ENCODE results near the gene PLCE1. TPM values are rescaled to one million over a fixed set of nuclear protein-coding genes. Genes with fewer than 3 reads are reported as not detected.
"Not testable (repeated sequence)": the region's sequence is repeated elsewhere in the genome, so short reads cannot be mapped to it uniquely, and the experiment has no call there.

PLCE1 gene
- total RNA-seq, 4 donors from 2014 or later = 17.7 to 26.7 (median 20.8) TPM

DNA sequence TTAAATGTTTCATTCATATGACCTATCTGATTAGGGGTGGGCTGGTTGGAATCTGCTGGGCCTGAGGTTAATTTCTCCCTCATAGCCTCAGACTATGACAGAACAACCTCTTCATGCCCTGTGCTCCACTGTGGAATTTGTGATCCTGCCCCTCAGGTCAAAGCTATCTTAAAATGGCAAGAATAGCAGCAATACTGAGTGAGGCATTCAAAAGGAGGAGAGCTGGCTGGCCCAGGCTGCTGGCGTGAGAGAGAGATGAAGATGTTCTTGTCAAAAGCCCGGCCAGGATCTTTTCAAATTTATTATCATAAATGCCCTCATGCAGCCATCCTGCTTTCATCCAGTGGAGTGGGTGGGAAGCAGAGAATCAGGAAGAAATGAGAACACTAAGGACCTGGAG is 41.8 kb upstream of the PLCE1 start:
- no peak for DNase-seq (ENCODE audit: extremely low spot score)
- intact Hi-C loops (cut with DNase I) = no loop called here
- Histone ChIP-seq H3K4me3 (no peak overlapping the region), H3K9me3 (no peaks in the 10 kb centered on the region), H3K27ac (replicated peaks in 1 of 4) (no peak overlapping the region), H3K27me3 (no peaks in the 10 kb centered on the region), H3K4me1 (peaks cover 0 to 9% (median 0%) of the 10 kb centered on the region in 4 donors), H3K36me3 (no peaks in the 10 kb centered on the region)
- 68% methylated on average over 2 of the region's 2 CpGs for WGBS
- TF ChIP-seq POLR2AphosphoS5 (IDR thresholded peaks at IDR 0.05) (no peak), POLR2A (IDR thresholded peaks at IDR 0.05; ENCODE audit: low read depth) (no peak), EP300 (IDR thresholded peaks at IDR 0.05) (no peak)
- TF ChIP-seq, protein P1, sequence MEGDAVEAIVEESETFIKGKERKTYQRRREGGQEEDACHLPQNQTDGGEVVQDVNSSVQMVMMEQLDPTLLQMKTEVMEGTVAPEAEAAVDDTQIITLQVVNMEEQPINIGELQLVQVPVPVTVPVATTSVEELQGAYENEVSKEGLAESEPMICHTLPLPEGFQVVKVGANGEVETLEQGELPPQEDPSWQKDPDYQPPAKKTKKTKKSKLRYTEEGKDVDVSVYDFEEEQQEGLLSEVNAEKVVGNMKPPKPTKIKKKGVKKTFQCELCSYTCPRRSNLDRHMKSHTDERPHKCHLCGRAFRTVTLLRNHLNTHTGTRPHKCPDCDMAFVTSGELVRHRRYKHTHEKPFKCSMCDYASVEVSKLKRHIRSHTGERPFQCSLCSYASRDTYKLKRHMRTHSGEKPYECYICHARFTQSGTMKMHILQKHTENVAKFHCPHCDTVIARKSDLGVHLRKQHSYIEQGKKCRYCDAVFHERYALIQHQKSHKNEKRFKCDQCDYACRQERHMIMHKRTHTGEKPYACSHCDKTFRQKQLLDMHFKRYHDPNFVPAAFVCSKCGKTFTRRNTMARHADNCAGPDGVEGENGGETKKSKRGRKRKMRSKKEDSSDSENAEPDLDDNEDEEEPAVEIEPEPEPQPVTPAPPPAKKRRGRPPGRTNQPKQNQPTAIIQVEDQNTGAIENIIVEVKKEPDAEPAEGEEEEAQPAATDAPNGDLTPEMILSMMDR (IDR thresholded peaks at IDR 0.05) = no peak

DNA sequence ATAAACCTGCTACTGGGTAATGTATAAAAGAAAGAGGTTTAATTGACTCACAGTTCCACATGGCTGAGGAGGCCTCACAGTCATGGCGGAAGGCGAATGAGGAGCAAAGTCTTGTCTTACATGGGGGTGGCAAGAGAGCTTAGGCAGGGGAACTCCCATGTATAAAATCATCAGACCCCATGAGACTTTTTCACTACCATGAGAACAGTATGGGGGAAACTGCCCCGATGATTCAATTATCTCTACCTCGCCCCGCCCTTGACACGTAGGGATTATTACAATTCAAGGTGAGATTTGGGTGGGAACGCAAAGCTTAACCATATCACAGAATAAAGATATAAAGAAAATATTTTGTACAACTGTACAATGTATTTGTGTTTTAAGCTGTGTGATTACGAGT is 39.4 kb upstream of the PLCE1 start:
- Histone ChIP-seq H3K9me3 (no peaks in the 10 kb centered on the region), H3K36me3 (no peaks in the 10 kb centered on the region), H3K4me1 (no peaks in the 10 kb centered on the region), H3K27ac (replicated peaks in 1 of 4) (no peak overlapping the region), H3K27me3 (no peaks in the 10 kb centered on the region), H3K4me3 (no peak overlapping the region)
- WGBS = 97% methylated on average over 8 of the region's 8 CpGs
- TF ChIP-seq POLR2A (IDR thresholded peaks at IDR 0.05; ENCODE audit: low read depth) = no peak
- TF ChIP-seq EP300 (IDR thresholded peaks at IDR 0.05) = no peak
- TF ChIP-seq POLR2AphosphoS5 (IDR thresholded peaks at IDR 0.05) = no peak
- TF ChIP-seq, protein P1 (IDR thresholded peaks at IDR 0.05) = no peak
- no peak for DNase-seq (ENCODE audit: extremely low spot score)
- intact Hi-C loops (cut with DNase I) = no loop called here

DNA sequence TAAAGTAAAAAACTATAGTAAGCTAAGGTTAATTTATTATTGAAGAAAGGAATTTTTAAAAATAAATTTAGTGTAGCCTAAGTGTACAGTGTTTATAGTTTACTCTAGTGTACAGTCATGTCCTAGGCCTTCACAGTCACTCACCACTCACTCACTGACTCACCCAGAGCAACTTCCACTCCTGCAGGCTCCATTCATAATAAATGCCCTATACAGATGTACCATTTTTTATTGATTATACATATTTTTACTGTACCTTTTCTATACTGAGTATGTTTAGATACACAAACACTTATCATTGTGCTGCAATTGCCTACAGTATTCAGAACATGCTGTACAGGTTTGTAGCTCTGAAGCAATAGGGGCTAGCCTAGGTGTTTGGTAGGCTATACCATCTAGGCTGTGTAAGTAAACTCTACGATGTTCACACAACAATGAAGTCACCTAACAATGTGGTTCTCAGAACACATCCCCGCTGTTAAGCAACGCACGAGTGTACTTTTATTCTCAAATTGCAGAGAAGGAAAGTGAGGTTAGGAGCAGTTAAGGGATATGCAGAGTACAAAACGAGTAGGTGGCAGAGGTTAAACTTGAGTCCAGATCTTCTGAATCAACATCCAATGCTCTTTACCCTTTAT is 38.9 kb upstream of the PLCE1 start:
- intact Hi-C loops (cut with DNase I) = no loop called here
- 91% methylated on average over 5 of the region's 5 CpGs for WGBS
- TF ChIP-seq POLR2A (IDR thresholded peaks at IDR 0.05; ENCODE audit: low read depth) (no peak), POLR2AphosphoS5 (IDR thresholded peaks at IDR 0.05) (no peak)
- Histone ChIP-seq H3K27ac (replicated peaks in 1 of 4) (no peak overlapping the region), H3K36me3 (no peaks in the 10 kb centered on the region), H3K4me1 (no peaks in the 10 kb centered on the region), H3K27me3 (no peaks in the 10 kb centered on the region), H3K4me3 (no peak overlapping the region), H3K9me3 (no peaks in the 10 kb centered on the region)
- DNase-seq (ENCODE audit: extremely low spot score) = no peak

DNA sequence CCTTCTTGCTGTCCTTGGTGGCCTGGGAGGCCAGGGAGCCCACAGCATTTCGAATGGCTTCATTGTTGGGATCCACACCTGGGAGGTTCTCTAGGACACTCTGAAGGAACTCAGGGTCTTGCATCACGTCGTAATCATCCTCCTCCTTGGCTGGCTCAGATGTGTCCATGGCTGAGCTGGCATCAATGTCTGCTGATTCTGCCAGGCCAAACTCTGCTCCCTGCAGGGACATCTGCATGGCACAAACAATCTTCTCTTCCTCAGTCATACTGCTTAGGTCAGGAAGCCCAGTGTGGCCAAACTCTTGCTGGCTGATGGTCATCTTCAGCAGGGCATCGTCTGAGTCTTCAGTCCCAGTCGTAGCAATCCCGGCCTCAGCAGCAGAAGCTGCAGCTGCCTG is 34.9 kb upstream of the PLCE1 start:
- TF ChIP-seq POLR2AphosphoS5 (IDR thresholded peaks at IDR 0.05) (no peak), EP300 (IDR thresholded peaks at IDR 0.05) (no peak), POLR2A (IDR thresholded peaks at IDR 0.05; ENCODE audit: low read depth) (no peak)
- TF ChIP-seq, protein P1 (IDR thresholded peaks at IDR 0.05) = no peak
- H3K36me3 ChIP-seq = no peaks in the 10 kb centered on the region
- H3K27me3 ChIP-seq = no peaks in the 10 kb centered on the region
- intact Hi-C loops (cut with DNase I) = no loop called here
- H3K27ac ChIP-seq (replicated peaks in 1 of 4) = no peak overlapping the region
- WGBS = 93% methylated on average over 5 of the region's 6 CpGs
- no peaks in the 10 kb centered on the region for H3K4me1 ChIP-seq
- DNase-seq (ENCODE audit: extremely low spot score) = no peak
- no peak overlapping the region for H3K4me3 ChIP-seq
- no peaks in the 10 kb centered on the region for H3K9me3 ChIP-seq

DNA sequence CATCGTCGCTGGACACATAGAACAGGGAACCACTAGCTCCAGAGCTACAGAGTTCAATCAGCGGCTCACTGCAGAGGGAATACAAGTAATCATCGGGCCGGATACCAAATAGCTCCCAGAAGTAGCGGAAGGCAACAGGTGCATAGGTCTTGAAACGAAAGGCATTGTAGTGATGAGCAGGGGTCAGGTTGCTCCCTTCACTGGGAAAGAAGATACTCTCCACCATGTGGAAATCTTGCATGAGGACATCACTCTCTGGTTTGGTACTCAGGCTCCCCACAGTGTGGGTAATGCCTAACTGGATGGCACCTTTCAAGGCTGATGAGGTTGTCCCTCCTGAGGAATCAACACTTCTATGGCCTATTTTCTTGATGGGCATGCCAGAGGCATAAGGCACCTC is 32.7 kb upstream of the PLCE1 start:
- H3K9me3 ChIP-seq; H3K4me1 ChIP-seq; H3K27me3 ChIP-seq; DNase-seq (ENCODE audit: extremely low spot score); H3K36me3 ChIP-seq; H3K4me3 ChIP-seq; H3K27ac ChIP-seq (replicated peaks in 1 of 4); intact Hi-C loops (cut with DNase I): not testable (repeated sequence)
- 94% methylated on average over 7 of the region's 7 CpGs for WGBS

DNA sequence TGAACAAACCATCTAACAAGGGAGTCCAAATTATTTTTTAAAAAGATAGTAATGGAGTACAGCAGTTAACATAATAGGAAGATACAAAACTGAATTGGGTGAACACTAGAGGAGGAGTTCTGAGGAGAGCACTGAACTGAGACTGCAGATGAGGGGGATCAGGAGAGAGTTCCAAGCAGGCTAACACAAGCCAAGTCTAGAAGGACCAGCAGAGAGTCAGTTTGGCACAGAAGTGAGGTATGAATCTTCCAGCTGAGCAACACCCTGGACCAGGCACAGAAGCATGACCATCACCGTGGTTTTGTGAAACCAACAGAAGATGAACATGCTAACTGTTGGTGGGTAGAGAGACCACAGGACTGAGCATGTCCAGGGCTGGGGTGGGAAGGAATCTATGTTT is 30.8 kb upstream of the PLCE1 start:
- TF ChIP-seq EP300 (IDR thresholded peaks at IDR 0.05) (no peak), POLR2A (IDR thresholded peaks at IDR 0.05; ENCODE audit: low read depth) (no peak), POLR2AphosphoS5 (IDR thresholded peaks at IDR 0.05) (no peak)
- TF ChIP-seq, protein P1 (IDR thresholded peaks at IDR 0.05) = no peak
- no peaks in the 10 kb centered on the region for H3K36me3 ChIP-seq
- DNase-seq (ENCODE audit: extremely low spot score) = no peak
- H3K9me3 ChIP-seq = no peaks in the 10 kb centered on the region
- H3K4me1 ChIP-seq = no peaks in the 10 kb centered on the region
- H3K27ac ChIP-seq (replicated peaks in 1 of 4) = peak overlapping the region in 3 of 4 donors; percentile 5 to 57 (median 18)
- no peaks in the 10 kb centered on the region for H3K27me3 ChIP-seq
- no peak overlapping the region for H3K4me3 ChIP-seq
- WGBS = 73% methylated on average over 1 of the region's 1 CpG
- intact Hi-C loops (cut with DNase I) = no loop called here

Measured in esophagus muscularis mucosa (tissue), 4 donors.